Psoas muscle (tissue), 8 donors: Measurements from ENCODE around the gene AUP1. TPM values are rescaled to one million over a fixed set of nuclear protein-coding genes. Genes with fewer than 3 reads are reported as not detected.
A peak's percentile ranks its signal among the peaks of the same experiment; 100 is the strongest.

Experiments
- ATAC-seq, 4 donors: fragments of 200-7000 bp; cut with Tn5 transposase; one replicate each; pipeline ENCODE4 v1.9.1; 2020; ENCODE audit warnings: moderate library complexity in 3 of 4, mild to moderate bottlenecking in 2 of 4
- DNase-seq, 2 donors: peaks; one replicate each; pipeline ENCODE4 v3.0.0-alpha.2; 2020
- H3K27ac ChIP-seq: fragments of 200-600 bp; one replicate; pipeline ENCODE4 v1.8.0; 2022
- H3K27me3 ChIP-seq, 3 donors: fragments of 200-600 bp in 1 of 3; one replicate each; pipeline versions ENCODE4 v1.6.1 to v1.8.0; 2013 to 2022; ENCODE audit warnings: low read length in 2 of 3, mild to moderate bottlenecking in 2 of 3, moderate library complexity in 1 of 3; ENCODE audit not compliant: insufficient read depth in 3 of 3
- H3K36me3 ChIP-seq, 2 donors: fragments of 200-600 bp in 1 of 2; one replicate each; pipeline versions ENCODE4 v1.6.1 to v1.8.0; 2013 to 2022; ENCODE audit warnings: low read depth in 1 of 2, mild to moderate bottlenecking in 1 of 2, moderate library complexity in 1 of 2; ENCODE audit not compliant: insufficient read depth in 1 of 2
- H3K4me1 ChIP-seq: fragments of 200-600 bp; one replicate; pipeline ENCODE4 v1.8.0; 2022
- H3K4me3 ChIP-seq: fragments of 200-600 bp; one replicate; pipeline ENCODE4 v1.8.0; 2022; ENCODE audit warnings: mild to moderate bottlenecking
- H3K9me3 ChIP-seq: fragments of 200-600 bp; one replicate; pipeline ENCODE4 v1.8.0; 2022
- WGBS, 3 donors: extraction: QIAGEN DNeasy Blood & Tissue Kit; methylation state at CpG; one replicate each; pipeline versions ENCODE4 v1.1.6 to v1.1.7; 2013; 5-methylcytosine and 5-hydroxymethylcytosine counted together
- intact Hi-C, 2 donors: fragments of 100-400 bp; cut with DNase I; formaldehyde crosslinking; loops; one replicate each; pipeline versions ENCODE4 v1.11.0 to v1.14.2; 2022
- polyA plus RNA-seq, 3 donors: library from polyadenylated mRNA; stranded (reverse); fragments of 200-250 nt; gene quantifications; one replicate each; pipeline ENCODE4 v1.2.3, GENCODE V29; 2013
- total RNA-seq, 4 donors: library from RNA; stranded (reverse); fragmentation: NEBNext Ultra II Directional in 2 of 4; extraction: Animal tissue kit (Norgen Biotek cat#: 25700) in 2 of 4; gene quantifications; one replicate each; pipeline versions ENCODE4 v1.2.1 to v1.2.4, GENCODE V29; 2021 to 2023
- TF ChIP-seq, protein P1 (sequence below): fragments of 200-600 bp; IDR thresholded peaks from one replicate; pipeline ENCODE4 v1.8.0; 2022; ENCODE audit warnings: antibody characterized with exemption
- donor health status: healthy with polysubstance abuse.
- donor health status: DM: no; HTN: no; CAD: no; lungs with moderate emphysema.
- donor health status: Bipolar disorder and iron deficiency.
- donor health status: healthy.
- donor health status: DM: yes; HTN: yes; CAD: no.
- donor health status: DM: no; HTN: no; CAD: no.
- donor health status: DM: no; HTN: no; CAD: no.
- donor health status: DM: yes; HTN: yes; CAD: no.

The AUP1 gene
- total and polyA plus RNA-seq, 7 donors, result 56.0 to 205 (median 94.7) TPM

DNA sequence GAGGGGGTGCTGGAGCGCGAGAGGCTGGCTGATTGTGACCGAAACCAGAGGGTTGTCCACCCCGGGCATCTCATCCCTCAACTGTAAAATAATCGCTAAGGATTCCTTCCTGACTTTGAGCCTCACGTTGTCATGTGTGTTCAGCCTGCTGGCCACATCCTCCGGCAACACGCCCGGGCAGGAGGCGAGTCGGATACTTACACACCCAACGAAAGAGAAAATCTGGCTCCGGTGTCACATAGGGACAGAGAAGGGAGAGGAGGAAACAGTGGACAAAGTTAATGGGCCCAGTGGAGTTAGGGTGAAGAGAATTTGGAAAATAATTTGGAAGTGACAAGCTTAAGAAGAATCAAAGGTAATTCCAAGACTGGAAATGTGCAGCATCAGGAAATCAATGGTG lies 12.9 kb downstream of the AUP1 start:
- H3K27ac ChIP-seq, result no peak overlapping the region
- H3K36me3 ChIP-seq, result no peaks in the 10 kb centered on the region
- H3K4me3 ChIP-seq, result peak overlapping the region; percentile 65
- no peak for DNase-seq
- no peak for ATAC-seq
- TF ChIP-seq, protein P1, sequence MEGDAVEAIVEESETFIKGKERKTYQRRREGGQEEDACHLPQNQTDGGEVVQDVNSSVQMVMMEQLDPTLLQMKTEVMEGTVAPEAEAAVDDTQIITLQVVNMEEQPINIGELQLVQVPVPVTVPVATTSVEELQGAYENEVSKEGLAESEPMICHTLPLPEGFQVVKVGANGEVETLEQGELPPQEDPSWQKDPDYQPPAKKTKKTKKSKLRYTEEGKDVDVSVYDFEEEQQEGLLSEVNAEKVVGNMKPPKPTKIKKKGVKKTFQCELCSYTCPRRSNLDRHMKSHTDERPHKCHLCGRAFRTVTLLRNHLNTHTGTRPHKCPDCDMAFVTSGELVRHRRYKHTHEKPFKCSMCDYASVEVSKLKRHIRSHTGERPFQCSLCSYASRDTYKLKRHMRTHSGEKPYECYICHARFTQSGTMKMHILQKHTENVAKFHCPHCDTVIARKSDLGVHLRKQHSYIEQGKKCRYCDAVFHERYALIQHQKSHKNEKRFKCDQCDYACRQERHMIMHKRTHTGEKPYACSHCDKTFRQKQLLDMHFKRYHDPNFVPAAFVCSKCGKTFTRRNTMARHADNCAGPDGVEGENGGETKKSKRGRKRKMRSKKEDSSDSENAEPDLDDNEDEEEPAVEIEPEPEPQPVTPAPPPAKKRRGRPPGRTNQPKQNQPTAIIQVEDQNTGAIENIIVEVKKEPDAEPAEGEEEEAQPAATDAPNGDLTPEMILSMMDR, result no peak
- no peaks in the 10 kb centered on the region for H3K9me3 ChIP-seq
- 55 to 67% (median 57%) methylated on average over 13 of the region's 13 CpGs for WGBS, 3 donors
- intact Hi-C loops, result no loop called here
- H3K27me3 ChIP-seq, result peaks cover 0 to 90% (median 40%) of the 10 kb centered on the region in 3 donors
- H3K4me1 ChIP-seq, result peaks cover 17% of the 10 kb centered on the region

DNA sequence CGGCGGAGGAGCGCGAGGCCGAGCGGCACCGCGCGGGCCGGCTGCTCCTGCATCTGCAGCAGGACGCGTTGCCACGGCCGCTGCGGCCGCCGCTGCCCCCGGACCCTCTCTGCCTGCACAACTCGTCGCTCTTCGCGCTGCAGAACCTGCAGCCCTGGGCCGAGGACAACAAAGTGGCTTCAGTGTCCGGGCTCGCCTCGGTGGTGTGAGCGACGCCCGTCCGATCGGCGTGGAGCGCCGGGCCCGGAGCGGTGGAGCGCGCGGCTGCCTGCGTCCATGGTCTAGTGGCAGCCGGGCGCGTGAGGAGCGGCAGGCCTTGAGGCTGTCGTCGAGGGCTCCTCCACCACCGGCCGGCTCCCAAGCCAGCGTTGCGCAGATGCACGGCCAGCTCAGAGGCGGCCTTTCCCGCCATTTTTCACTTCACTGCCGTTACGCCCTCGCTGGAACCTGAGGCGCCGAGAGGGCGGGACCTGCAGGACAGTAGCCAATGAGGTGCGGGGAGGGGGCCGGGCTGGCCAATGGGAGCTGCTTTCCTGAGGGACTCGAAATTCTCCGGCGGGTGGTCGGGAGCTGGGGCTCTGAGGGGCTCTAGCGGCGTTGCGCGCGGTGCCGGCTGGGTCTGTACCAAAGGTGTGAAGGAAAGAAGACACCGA lies 13.4 kb downstream of the AUP1 start:
- Histone ChIP-seq H3K36me3 (no peaks in the 10 kb centered on the region), H3K9me3 (no peaks in the 10 kb centered on the region), H3K4me1 (peaks cover 17% of the 10 kb centered on the region), H3K27ac (no peak overlapping the region), H3K27me3 (peaks cover 0 to 95% (median 42%) of the 10 kb centered on the region in 3 donors), H3K4me3 (peak overlapping the region; percentile 65)
- intact Hi-C loops, result no loop called here
- WGBS, 3 donors, result 2 to 4% (median 2%) methylated on average over 55 to 72 of the region's 72 CpGs
- TF ChIP-seq, protein P1, result no peak
- ATAC-seq (peak; percentile 67 to 92 (median 88)), DNase-seq (peak; percentile 66 to 84)

DNA sequence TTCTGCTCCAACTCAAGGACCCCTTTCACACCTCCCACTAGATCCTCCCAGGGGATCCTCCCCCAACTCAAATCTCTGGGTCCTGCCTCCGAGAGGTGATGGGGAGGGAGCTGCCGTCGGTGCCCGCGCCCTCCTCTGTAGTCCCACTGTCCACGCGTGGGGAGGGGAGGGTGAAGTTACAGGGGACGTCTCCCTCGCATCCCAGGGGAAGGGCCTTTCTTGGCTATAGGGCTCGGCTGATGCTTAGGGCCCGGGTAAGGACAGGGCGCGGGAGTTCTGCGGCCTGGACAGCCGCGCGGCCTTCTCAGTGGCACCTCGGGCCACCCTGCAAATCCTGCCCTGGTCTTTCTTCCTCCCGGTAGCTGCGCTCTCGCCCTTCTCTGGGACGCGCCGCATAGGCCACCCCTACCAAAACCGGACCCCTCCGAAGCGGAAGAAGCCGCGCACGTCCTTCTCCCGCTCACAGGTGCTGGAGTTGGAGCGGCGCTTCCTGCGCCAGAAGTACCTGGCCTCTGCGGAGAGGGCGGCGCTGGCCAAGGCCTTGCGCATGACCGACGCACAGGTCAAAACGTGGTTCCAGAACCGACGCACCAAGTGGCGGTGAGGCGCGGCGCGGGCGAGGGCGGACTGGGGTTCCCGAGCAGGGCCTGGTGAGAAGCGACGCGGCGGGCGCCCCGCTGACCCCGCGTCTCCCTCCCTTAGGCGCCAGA lies 14.1 kb downstream of the AUP1 start:
- 7 to 20% (median 12%) methylated on average over 46 to 60 of the region's 60 CpGs for WGBS, 3 donors
- no peaks in the 10 kb centered on the region for H3K36me3 ChIP-seq
- no peaks in the 10 kb centered on the region for H3K9me3 ChIP-seq
- peaks cover 17% of the 10 kb centered on the region for H3K4me1 ChIP-seq
- DNase-seq (no peak), ATAC-seq (peak in 2 of 4 donors; percentile 12 to 15)
- peaks cover 0 to 98% (median 43%) of the 10 kb centered on the region in 3 donors for H3K27me3 ChIP-seq
- intact Hi-C loops, result no loop called here
- no peak overlapping the region for H3K27ac ChIP-seq
- TF ChIP-seq, protein P1, result no peak
- H3K4me3 ChIP-seq, result peak overlapping the region; percentile 65

DNA sequence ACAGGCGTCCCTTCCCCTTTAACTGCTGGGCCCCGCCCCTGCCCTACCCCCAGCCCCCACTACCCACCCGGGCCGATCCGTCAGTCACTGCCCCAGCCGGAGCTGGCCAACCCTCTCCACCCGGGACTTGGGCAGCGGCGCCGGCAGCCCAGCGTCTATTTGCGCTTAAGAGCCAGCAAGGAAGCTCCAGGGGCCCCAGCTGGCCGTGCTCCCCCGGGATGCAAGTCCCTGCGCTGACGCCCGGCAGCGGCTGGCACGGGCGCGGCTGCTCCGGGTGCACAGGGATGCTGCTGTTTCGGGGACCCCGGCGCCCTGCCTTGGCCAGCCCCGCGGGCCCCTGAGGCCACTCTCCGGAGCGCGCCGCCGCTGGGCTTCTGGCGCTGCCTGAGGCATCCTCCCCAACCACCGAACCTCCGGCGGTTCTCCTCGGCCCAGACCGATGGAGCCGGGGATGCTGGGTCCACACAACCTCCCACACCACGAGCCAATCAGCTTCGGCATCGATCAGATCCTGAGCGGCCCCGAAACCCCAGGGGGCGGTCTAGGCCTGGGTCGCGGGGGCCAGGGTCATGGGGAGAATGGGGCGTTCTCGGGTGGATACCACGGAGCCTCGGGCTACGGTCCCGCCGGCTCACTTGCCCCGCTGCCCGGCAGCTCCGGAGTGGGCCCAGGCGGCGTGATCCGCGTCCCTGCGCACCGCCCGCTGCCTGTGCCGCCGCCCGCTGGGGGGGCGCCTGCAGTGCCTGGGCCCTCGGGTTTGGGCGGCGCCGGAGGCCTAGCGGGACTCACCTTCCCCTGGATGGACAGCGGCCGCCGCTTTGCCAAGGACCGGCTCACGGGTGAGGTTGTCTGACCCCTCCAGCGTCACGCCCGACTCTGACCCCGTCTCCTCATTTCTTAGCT lies 14.9 kb downstream of the AUP1 start, which contains the start of gene TLX2:
TSS of gene TLX2 (plus strand) at position 83 of the 903 bp plus-strand sequence. CDS start at position 440, 357 bp downstream.
- ATAC-seq, result peak in 1 of 4 donors; percentile 17
- Histone ChIP-seq H3K4me3 (peak within 1 kb of the TSS; percentile 25), H3K9me3 (no peaks in the 10 kb centered on the region), H3K27ac (no peak within 1 kb of the TSS), H3K27me3 (peaks cover 0 to 97% (median 45%) of the 10 kb centered on the region in 3 donors), H3K4me1 (peaks cover 17% of the 10 kb centered on the region), H3K36me3 (no peaks in the 10 kb centered on the region)
- TF ChIP-seq, protein P1, result no peak
- DNase-seq, result no peak
- 4 to 9% (median 7%) methylated on average over 75 to 82 of the region's 82 CpGs for WGBS, 3 donors
- intact Hi-C loops, result no loop called here
